Measurements from ENCODE around the gene SH2D4B. TPM values are rescaled to one million over a fixed set of nuclear protein-coding genes. Genes with fewer than 3 reads are reported as not detected.
A peak's percentile ranks its signal among the peaks of the same experiment; 100 is the strongest.

The SH2D4B gene
- total RNA-seq, 1 donor from 2014 or later = 0.07 TPM

DNA sequence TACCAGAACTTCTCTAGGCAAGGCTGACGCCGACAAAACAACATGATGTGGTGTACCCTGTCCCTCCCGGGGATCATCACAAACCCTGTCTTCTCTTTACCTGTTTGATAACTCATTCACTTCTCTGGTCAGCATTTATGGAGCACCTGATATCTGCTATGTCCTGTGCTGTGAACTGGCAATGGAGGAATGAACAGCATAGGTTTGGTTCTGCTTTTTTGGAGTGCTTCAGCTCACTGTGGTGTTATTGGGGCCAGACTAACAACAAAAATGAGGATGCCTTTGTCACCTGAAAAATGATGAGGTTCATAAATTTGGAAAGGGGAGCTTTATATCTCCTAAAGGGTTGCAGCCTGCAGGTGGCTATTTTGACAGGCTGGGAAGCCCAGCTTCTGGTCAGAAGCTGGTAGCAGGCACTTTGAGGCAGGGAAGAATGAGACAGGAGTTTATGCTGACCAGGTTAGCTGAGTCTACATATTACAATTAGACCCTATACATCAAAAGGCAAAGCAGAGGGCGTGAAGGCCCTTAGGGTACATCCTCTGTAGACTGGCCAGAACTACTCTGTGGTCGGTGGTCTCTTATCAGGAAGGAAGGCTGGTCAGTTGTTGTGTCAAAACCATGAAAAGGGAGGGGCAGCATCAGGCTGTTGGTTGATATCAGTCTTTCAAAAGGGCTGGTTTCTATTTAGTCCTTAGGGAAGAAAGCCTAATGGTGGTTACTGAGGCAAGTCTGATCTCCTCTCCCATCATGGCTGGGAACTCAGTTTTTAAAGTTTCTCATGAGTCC, 42.3 kb downstream of the SH2D4B start:
- Mint-ChIP-seq H3K4me1 (ENCODE audit: low read depth) (peaks cover 9% of the 10 kb centered on the region), H3K9me3 (ENCODE audit: low read depth) (peaks cover 5% of the 10 kb centered on the region), H3K36me3 (ENCODE audit: low read depth) (no peaks in the 10 kb centered on the region), H3K27ac (ENCODE audit: unreplicated experiment) (no peak overlapping the region), H3K27me3 (ENCODE audit: low read depth) (peaks cover 19% of the 10 kb centered on the region), H3K4me3 (ENCODE audit: unreplicated experiment) (no peak overlapping the region)
- no peak for DNase-seq (ENCODE audit: low spot score)
- no peak for TF ChIP-seq CTCF (IDR thresholded peaks at IDR 0.05)

GRCh38 chr10:80580638-80581468, 43.2 kb downstream of the SH2D4B start:
- no peak overlapping the region for H3K27ac Mint-ChIP-seq (ENCODE audit: unreplicated experiment)
- H3K9me3 Mint-ChIP-seq (ENCODE audit: low read depth) = peaks cover 5% of the 10 kb centered on the region
- DNase-seq (ENCODE audit: low spot score) = no peak
- peaks cover 9% of the 10 kb centered on the region for H3K4me1 Mint-ChIP-seq (ENCODE audit: low read depth)
- no peak for TF ChIP-seq CTCF (IDR thresholded peaks at IDR 0.05)
- no peak overlapping the region for H3K4me3 Mint-ChIP-seq (ENCODE audit: unreplicated experiment)
- H3K27me3 Mint-ChIP-seq (ENCODE audit: low read depth) = peaks cover 17% of the 10 kb centered on the region
- no peaks in the 10 kb centered on the region for H3K36me3 Mint-ChIP-seq (ENCODE audit: low read depth)

DNA sequence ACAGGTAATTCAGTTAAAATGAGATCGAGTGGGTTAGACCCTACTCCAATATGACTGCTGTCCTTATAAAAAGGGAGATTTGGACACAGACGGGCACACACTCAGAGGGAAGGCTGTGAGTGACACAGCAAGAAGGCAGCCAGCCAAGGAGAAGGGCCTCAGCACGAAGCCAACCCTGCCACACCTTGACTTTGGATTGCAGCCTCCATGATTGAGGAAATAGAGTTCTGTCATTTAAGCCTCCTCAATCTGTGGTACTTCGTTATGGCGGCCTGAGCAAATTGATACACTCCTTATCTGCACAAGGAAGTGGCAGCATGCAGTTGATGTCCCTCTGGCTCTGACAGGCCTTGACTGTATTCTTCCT, 43.8 kb downstream of the SH2D4B start:
- H3K4me1 Mint-ChIP-seq (ENCODE audit: low read depth) = peaks cover 9% of the 10 kb centered on the region
- no peak for TF ChIP-seq CTCF (IDR thresholded peaks at IDR 0.05)
- H3K27ac Mint-ChIP-seq (ENCODE audit: unreplicated experiment) = no peak overlapping the region
- H3K9me3 Mint-ChIP-seq (ENCODE audit: low read depth) = peaks cover 5% of the 10 kb centered on the region
- DNase-seq (ENCODE audit: low spot score) = no peak
- H3K36me3 Mint-ChIP-seq (ENCODE audit: low read depth) = no peaks in the 10 kb centered on the region
- peaks cover 16% of the 10 kb centered on the region for H3K27me3 Mint-ChIP-seq (ENCODE audit: low read depth)
- H3K4me3 Mint-ChIP-seq (ENCODE audit: unreplicated experiment) = no peak overlapping the region

DNA sequence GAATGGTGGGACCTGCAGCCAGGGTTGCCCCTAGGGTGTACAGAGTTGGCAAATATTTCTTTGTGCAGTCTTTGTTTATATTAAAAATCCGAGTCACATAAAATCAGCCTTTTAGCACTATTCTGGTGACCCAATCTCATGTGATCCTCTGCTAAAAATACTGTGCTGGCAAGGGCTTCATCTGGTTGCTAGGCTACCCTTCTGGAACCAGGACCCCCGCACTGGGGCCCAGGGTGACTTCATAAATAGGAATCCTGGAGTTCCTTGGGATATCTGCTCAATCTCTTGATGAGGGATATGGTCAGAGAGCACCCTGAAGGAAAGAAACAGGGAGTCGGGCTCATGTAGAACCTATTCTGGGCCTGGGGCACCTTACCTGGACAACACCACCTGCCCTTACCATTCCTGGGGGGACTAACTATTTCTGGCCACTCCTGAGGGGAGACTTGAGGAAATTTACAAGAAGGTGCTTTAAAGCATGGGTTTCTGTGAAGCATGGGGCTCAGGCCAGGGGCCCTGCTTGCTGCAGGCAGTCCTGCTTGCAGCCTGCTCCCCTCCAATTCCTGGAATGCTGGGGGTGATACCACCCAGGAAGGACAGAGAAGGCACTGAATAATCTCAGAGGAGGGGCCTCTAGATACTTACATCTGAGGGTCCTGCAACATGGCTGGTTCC, 44.7 kb downstream of the SH2D4B start:
- no peaks in the 10 kb centered on the region for H3K9me3 Mint-ChIP-seq (ENCODE audit: low read depth)
- H3K36me3 Mint-ChIP-seq (ENCODE audit: low read depth) = no peaks in the 10 kb centered on the region
- H3K27ac Mint-ChIP-seq (ENCODE audit: unreplicated experiment) = peak overlapping the region; percentile 72
- peaks cover 16% of the 10 kb centered on the region for H3K27me3 Mint-ChIP-seq (ENCODE audit: low read depth)
- no peak overlapping the region for H3K4me3 Mint-ChIP-seq (ENCODE audit: unreplicated experiment)
- DNase-seq (ENCODE audit: low spot score) = no peak
- no peak for TF ChIP-seq CTCF (IDR thresholded peaks at IDR 0.05)
- peaks cover 9% of the 10 kb centered on the region for H3K4me1 Mint-ChIP-seq (ENCODE audit: low read depth)

DNA sequence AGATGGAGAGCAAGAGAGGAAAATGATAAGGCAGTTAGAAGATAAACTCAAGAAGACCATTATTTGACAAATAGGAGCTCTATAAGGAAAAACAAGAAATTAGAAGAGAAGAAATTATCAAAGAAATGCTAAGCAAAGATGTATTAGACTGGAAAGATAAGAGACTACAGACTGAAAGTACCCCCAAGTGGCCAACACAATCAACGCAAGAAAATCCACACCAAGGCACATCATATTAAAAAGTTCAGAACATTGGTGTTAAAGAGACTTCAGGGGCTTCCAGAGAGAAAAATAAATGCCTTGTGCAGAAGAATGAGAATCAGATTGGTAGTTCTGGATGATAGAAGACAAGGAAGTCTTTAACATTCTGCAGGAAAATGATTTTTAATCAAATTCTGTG, 46.0 kb downstream of the SH2D4B start:
- Mint-ChIP-seq H3K27ac (ENCODE audit: unreplicated experiment) (no peak overlapping the region), H3K4me1 (ENCODE audit: low read depth) (peaks cover 9% of the 10 kb centered on the region), H3K9me3 (ENCODE audit: low read depth) (no peaks in the 10 kb centered on the region), H3K27me3 (ENCODE audit: low read depth) (peaks cover 11% of the 10 kb centered on the region), H3K4me3 (ENCODE audit: unreplicated experiment) (no peak overlapping the region), H3K36me3 (ENCODE audit: low read depth) (no peaks in the 10 kb centered on the region)
- TF ChIP-seq CTCF (IDR thresholded peaks at IDR 0.05) = peak; percentile 37
- DNase-seq (ENCODE audit: low spot score) = no peak
